ENCODE measurements around the gene WDSUB1. TPM values are rescaled to one million over a fixed set of nuclear protein-coding genes. Genes with fewer than 3 reads are reported as not detected.

Gene WDSUB1, protein sequence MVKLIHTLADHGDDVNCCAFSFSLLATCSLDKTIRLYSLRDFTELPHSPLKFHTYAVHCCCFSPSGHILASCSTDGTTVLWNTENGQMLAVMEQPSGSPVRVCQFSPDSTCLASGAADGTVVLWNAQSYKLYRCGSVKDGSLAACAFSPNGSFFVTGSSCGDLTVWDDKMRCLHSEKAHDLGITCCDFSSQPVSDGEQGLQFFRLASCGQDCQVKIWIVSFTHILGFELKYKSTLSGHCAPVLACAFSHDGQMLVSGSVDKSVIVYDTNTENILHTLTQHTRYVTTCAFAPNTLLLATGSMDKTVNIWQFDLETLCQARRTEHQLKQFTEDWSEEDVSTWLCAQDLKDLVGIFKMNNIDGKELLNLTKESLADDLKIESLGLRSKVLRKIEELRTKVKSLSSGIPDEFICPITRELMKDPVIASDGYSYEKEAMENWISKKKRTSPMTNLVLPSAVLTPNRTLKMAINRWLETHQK
- 4.5 and 4.7 TPM in 2 replicates for total RNA-seq

DNA sequence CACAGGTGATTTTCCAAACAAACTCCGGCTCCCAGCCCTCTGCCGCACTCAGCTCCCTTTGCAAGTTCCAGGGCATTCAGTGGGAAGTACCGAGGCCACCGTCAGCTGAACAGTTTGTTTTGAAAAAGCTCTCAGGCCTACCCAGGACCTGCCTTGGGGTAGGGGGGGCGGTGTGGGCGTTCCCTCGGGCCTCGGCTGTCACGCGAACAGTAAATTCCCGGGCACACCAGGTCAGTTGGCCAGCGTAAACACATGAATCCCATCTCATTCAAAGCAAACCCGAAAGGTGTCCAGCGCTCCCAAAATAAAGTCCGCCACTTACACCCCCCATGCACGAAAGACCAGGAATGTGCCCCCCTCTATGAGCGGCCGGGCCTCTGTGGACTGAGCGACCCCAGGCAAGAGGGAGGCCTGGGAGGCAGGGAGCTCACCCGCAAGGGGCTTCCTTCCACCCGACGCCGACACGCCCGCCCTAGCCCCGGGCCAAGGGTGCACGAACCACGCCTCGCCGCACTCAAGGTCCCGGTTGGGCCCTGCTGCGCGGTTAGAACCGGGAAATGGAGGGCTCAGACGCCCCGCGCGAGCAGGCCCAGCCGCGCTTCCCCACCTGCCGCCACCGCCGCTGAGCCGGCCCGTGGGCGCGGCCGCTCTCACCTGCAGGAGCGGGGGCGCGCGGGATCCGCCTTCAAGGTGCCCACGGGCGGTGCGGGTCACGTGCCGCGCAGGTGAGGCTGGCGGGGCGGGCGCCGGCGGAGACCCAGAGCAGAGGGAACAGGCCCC is at the start of gene WDSUB1:
TSS of gene WDSUB1 (minus strand) at position 775 of the 780 bp plus-strand sequence. CDS start 3,634 bp downstream, outside the sequence.

